Activated CD4-positive, alpha-beta T cell treated with anti-CD3 and anti-CD28 coated beads, Interleukin-2, amount 10 ng/mL, durations not matched to agents 24 days and 14 days (primary cell): ENCODE results near the gene C1QTNF7. TPM values are rescaled to one million over a fixed set of nuclear protein-coding genes. Genes with fewer than 3 reads are reported as not detected.
A peak's percentile ranks its signal among the peaks of the same experiment; 100 is the strongest.

Source experiments
- DNase-seq: peaks from one replicate; pipeline ENCODE4 v3.0.0; 2022
- H3K27ac Mint-ChIP-seq: one replicate; pipeline ENCODE4 v1.8.0; 2022; ENCODE audit warnings: mild to moderate bottlenecking, mixed read lengths
- H3K27me3 Mint-ChIP-seq: one replicate; pipeline ENCODE4 v1.8.0; 2022; ENCODE audit warnings: mixed read lengths
- H3K36me3 Mint-ChIP-seq: one replicate; pipeline ENCODE4 v1.8.0; 2022; ENCODE audit warnings: low read depth, mild to moderate bottlenecking, mixed read lengths
- H3K4me1 Mint-ChIP-seq: one replicate; pipeline ENCODE4 v1.8.0; 2021; ENCODE audit warnings: mixed read lengths
- H3K4me3 Mint-ChIP-seq: one replicate; pipeline ENCODE4 v1.8.0; 2022; ENCODE audit warnings: mild to moderate bottlenecking, moderate library complexity, mixed read lengths
- H3K9me3 Mint-ChIP-seq: one replicate; pipeline ENCODE4 v1.8.0; 2021; ENCODE audit warnings: mixed read lengths
- intact Hi-C: fragments of 100-400 bp; cut with micrococcal nuclease; formaldehyde crosslinking; loops from one replicate; pipeline ENCODE4 v1.15.1; 2023
- total RNA-seq: library from RNA; stranded (reverse); gene quantifications from 2 replicates; pipeline ENCODE4 v1.2.3, GENCODE V29; 2022

The C1QTNF7 gene, protein sequence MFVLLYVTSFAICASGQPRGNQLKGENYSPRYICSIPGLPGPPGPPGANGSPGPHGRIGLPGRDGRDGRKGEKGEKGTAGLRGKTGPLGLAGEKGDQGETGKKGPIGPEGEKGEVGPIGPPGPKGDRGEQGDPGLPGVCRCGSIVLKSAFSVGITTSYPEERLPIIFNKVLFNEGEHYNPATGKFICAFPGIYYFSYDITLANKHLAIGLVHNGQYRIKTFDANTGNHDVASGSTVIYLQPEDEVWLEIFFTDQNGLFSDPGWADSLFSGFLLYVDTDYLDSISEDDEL
- not detected in 2 replicates for total RNA-seq

- Mint-ChIP-seq H3K9me3 (no peaks in the 10 kb centered on the region), H3K4me3 (no peak within 1 kb of the TSS), H3K27me3 (no peaks in the 10 kb centered on the region), H3K4me1 (peaks cover 20% of the 10 kb centered on the region), H3K36me3 (no peaks in the 10 kb centered on the region), H3K27ac (no peak within 1 kb of the TSS)
- intact Hi-C loops, result no loop called here
- no peak for DNase-seq
Measured at GRCh38 chr4:15427701-15428100, at the start of gene C1QTNF7. Gene C1QTNF7, plus strand, starts transcription at chr4:15428033. Its CDS starts 7,711 bp downstream, at chr4:15435744.

DNA sequence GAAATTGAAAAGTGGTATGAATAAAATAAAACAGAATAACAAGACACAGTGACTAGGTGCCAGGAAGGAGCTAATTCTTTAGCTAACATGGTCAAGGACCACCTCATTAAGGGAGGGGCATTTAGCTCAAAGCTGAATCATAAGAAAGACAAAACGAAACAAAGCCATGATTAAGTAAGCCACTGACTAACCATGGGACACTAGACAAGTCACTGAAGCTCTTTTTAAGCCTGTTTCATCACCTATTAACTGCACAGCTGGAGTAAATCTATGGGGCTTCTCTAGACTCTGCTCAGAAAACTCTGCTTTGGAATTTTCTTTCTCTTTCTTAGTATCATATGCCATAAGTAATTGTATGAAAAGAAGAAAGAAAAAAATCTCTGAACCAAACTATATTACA lies 49.8 kb upstream of the C1QTNF7 start:
- Mint-ChIP-seq H3K9me3 (peaks cover 4% of the 10 kb centered on the region), H3K4me1 (peaks cover 31% of the 10 kb centered on the region), H3K4me3 (no peak overlapping the region), H3K27me3 (no peaks in the 10 kb centered on the region), H3K36me3 (no peaks in the 10 kb centered on the region), H3K27ac (no peak overlapping the region)
- no peak for DNase-seq
- intact Hi-C loops, result loop anchor here (10.0 kb wide), 1 partner anchor 267 kb away; no protein-coding TSS in a partner anchor

DNA sequence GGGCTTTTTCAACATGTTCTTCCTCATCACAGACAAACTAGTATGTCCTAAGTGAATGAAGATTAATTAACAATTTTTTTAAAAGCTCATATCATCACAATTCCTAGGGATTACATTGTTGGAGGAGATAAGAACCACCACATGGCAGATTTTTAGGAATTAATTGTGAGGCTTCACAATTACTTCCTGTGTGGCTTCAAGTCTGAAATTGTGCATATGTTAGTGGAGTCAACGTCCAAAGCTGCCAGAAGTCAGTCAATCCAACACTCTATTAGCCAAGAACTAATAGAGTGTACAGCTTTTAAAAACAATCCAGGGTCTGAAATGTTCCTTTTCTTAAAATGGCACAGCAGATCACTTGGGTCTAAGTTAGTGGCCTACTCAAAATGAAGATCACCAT lies 49.3 kb upstream of the C1QTNF7 start:
- Mint-ChIP-seq H3K27ac (no peak overlapping the region), H3K4me3 (no peak overlapping the region), H3K9me3 (peaks cover 4% of the 10 kb centered on the region), H3K4me1 (peaks cover 28% of the 10 kb centered on the region), H3K36me3 (no peaks in the 10 kb centered on the region), H3K27me3 (no peaks in the 10 kb centered on the region)
- intact Hi-C loops, result loop anchor here (10.0 kb wide), 1 partner anchor 266 kb away; no protein-coding TSS in a partner anchor
- no peak for DNase-seq

GRCh38 chr4:15381806-15382338 lies 46.0 kb upstream of the C1QTNF7 start:
- Mint-ChIP-seq H3K36me3 (no peaks in the 10 kb centered on the region), H3K27me3 (peaks cover 4% of the 10 kb centered on the region), H3K27ac (no peak overlapping the region), H3K4me3 (no peak overlapping the region), H3K4me1 (peaks cover 15% of the 10 kb centered on the region), H3K9me3 (peaks cover 4% of the 10 kb centered on the region)
- DNase-seq, result no peak
- intact Hi-C loops, result no loop called here

- DNase-seq, result no peak
- Mint-ChIP-seq H3K36me3 (no peaks in the 10 kb centered on the region), H3K4me1 (peaks cover 10% of the 10 kb centered on the region), H3K27me3 (peaks cover 4% of the 10 kb centered on the region), H3K27ac (no peak overlapping the region), H3K9me3 (peaks cover 4% of the 10 kb centered on the region), H3K4me3 (no peak overlapping the region)
- intact Hi-C loops, result no loop called here
Measured at GRCh38 chr4:15382669-15383273, 45.1 kb upstream of the C1QTNF7 start.

- Mint-ChIP-seq H3K27me3 (peaks cover 5% of the 10 kb centered on the region), H3K4me1 (peaks cover 3% of the 10 kb centered on the region), H3K9me3 (peaks cover 4% of the 10 kb centered on the region), H3K4me3 (no peak overlapping the region), H3K36me3 (no peaks in the 10 kb centered on the region), H3K27ac (no peak overlapping the region)
- DNase-seq, result no peak
- intact Hi-C loops, result no loop called here
Measured at GRCh38 chr4:15385515-15385914, 42.3 kb upstream of the C1QTNF7 start.

GRCh38 chr4:15385928-15386327 lies 41.9 kb upstream of the C1QTNF7 start:
- Mint-ChIP-seq H3K4me1 (peaks cover 3% of the 10 kb centered on the region), H3K27ac (no peak overlapping the region), H3K9me3 (peaks cover 4% of the 10 kb centered on the region), H3K4me3 (no peak overlapping the region), H3K36me3 (no peaks in the 10 kb centered on the region), H3K27me3 (peaks cover 5% of the 10 kb centered on the region)
- no peak for DNase-seq
- intact Hi-C loops, result no loop called here

DNA sequence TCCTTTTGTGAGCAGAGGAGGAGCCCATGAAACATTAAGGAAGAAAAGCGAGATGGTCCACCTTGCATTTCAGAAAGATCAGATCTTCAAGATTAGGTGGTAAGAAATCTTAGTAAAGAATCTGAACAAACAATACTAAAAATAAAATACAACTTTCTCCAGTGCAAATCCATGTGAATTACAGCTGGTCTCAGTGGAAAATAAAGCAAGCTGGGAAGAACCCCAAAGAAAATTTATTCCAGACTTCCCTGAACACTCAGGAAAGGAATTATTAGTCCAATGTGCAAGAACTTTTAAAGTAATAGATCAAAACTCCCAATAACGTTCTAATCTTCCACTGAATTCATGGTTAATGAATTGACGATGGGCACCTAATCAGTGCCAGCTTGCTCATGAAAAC lies 37.3 kb upstream of the C1QTNF7 start:
- H3K27me3 Mint-ChIP-seq, result peaks cover 2% of the 10 kb centered on the region
- no peak overlapping the region for H3K27ac Mint-ChIP-seq
- no peak for DNase-seq
- no peaks in the 10 kb centered on the region for H3K36me3 Mint-ChIP-seq
- no peaks in the 10 kb centered on the region for H3K4me1 Mint-ChIP-seq
- no peaks in the 10 kb centered on the region for H3K9me3 Mint-ChIP-seq
- intact Hi-C loops, result loop anchor here (10.0 kb wide), 1 partner anchor 1736 kb away; no protein-coding TSS in a partner anchor
- no peak overlapping the region for H3K4me3 Mint-ChIP-seq

- H3K4me3 Mint-ChIP-seq, result no peak overlapping the region
- intact Hi-C loops, result loop anchor here (10.0 kb wide), 1 partner anchor 1737 kb away; no protein-coding TSS in a partner anchor
- no peak overlapping the region for H3K27ac Mint-ChIP-seq
- no peak for DNase-seq
- H3K4me1 Mint-ChIP-seq, result no peaks in the 10 kb centered on the region
- no peaks in the 10 kb centered on the region for H3K9me3 Mint-ChIP-seq
- H3K27me3 Mint-ChIP-seq, result peaks cover 2% of the 10 kb centered on the region
- H3K36me3 Mint-ChIP-seq, result no peaks in the 10 kb centered on the region
Measured at GRCh38 chr4:15392053-15392805, 35.6 kb upstream of the C1QTNF7 start.

DNA sequence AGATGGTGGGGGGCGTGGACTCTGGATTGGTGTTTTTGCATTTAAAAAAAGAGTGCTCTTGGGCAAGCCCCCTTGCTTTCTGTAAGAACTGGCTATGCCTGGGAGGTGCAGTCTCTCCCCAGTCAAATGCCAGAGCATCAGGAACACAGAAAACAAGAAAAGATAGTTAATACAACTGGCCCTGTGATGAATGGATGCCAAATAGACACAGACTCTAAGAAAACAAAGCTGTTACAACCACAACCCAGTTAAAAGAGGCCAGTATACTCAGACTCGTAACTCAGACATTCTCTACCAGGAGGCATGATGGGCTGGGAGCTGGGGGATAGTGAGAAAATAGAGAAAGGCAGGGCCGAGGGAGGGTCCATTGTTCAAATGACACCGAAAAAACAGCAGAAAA lies 32.5 kb upstream of the C1QTNF7 start:
- H3K4me3 Mint-ChIP-seq, result no peak overlapping the region
- H3K36me3 Mint-ChIP-seq, result no peaks in the 10 kb centered on the region
- H3K27ac Mint-ChIP-seq, result no peak overlapping the region
- H3K4me1 Mint-ChIP-seq, result peaks cover 1% of the 10 kb centered on the region
- intact Hi-C loops, result loop anchor here (5.0 to 10.0 kb wide), 3 partner anchors 48 to 1741 kb away; no protein-coding TSS in a partner anchor
- no peak for DNase-seq
- no peaks in the 10 kb centered on the region for H3K27me3 Mint-ChIP-seq
- no peaks in the 10 kb centered on the region for H3K9me3 Mint-ChIP-seq

- peak; percentile 87 for DNase-seq
- H3K36me3 Mint-ChIP-seq, result no peaks in the 10 kb centered on the region
- H3K9me3 Mint-ChIP-seq, result no peaks in the 10 kb centered on the region
- intact Hi-C loops, result loop anchor here (1.0 to 10.0 kb wide), 5 partner anchors 49 to 1741 kb away; no protein-coding TSS in a partner anchor
- H3K27me3 Mint-ChIP-seq, result no peaks in the 10 kb centered on the region
- H3K4me3 Mint-ChIP-seq, result no peak overlapping the region
- H3K4me1 Mint-ChIP-seq, result peaks cover 9% of the 10 kb centered on the region
- no peak overlapping the region for H3K27ac Mint-ChIP-seq
Measured at GRCh38 chr4:15396157-15396800, 31.6 kb upstream of the C1QTNF7 start.

DNA sequence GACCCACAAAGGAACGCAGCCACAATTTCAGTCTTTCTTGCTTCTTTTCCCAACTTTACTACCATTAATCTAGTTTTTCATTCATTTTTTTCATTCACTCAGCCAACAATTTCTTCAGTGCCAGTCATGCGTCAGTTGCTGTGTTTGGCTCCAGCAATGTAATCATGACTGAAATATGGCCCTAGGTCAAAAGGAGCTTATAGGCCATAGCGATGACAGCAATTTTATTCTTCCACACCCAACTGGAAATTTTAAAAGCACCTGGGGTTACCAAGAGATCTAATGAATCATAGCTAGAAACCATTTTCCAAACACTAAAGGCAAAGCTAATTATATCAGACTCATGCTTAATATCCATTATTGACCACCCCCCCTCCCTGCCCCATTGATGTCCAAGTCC lies 29.8 kb upstream of the C1QTNF7 start:
- intact Hi-C loops, result loop anchor here (5.0 to 10.0 kb wide), 3 partner anchors 51 to 1743 kb away; no protein-coding TSS in a partner anchor
- Mint-ChIP-seq H3K4me1 (peaks cover 20% of the 10 kb centered on the region), H3K27me3 (peaks cover 1% of the 10 kb centered on the region), H3K9me3 (no peaks in the 10 kb centered on the region), H3K36me3 (no peaks in the 10 kb centered on the region), H3K4me3 (no peak overlapping the region), H3K27ac (no peak overlapping the region)
- DNase-seq, result no peak

- peaks cover 20% of the 10 kb centered on the region for H3K4me1 Mint-ChIP-seq
Measured at GRCh38 chr4:15398732-15399131, 29.1 kb upstream of the C1QTNF7 start.

More at GRCh38 chr4:15398732-15399131, 29.1 kb upstream of the C1QTNF7 start:
- Mint-ChIP-seq H3K27ac (no peak overlapping the region), H3K36me3 (no peaks in the 10 kb centered on the region), H3K9me3 (no peaks in the 10 kb centered on the region), H3K4me3 (no peak overlapping the region), H3K27me3 (peaks cover 2% of the 10 kb centered on the region)
- DNase-seq, result no peak
- intact Hi-C loops, result loop anchor here (5.0 to 10.0 kb wide), 3 partner anchors 51 to 1744 kb away; no protein-coding TSS in a partner anchor
